ENCODE data around the gene RNF128. TPM values are rescaled to one million over a fixed set of nuclear protein-coding genes. Genes with fewer than 3 reads are reported as not detected.

The RNF128 gene
- total RNA-seq, 1 donor from 2014 or later, result 14.9 TPM

- Mint-ChIP-seq H3K27me3 (ENCODE audit: low read depth, unreplicated experiment) (no peaks in the 10 kb centered on the region), H3K27ac (ENCODE audit: unreplicated experiment) (no peak overlapping the region), H3K4me3 (ENCODE audit: unreplicated experiment) (no peak overlapping the region), H3K9me3 (ENCODE audit: unreplicated experiment) (no peaks in the 10 kb centered on the region), H3K4me1 (ENCODE audit: low read depth, unreplicated experiment) (no peaks in the 10 kb centered on the region), H3K36me3 (ENCODE audit: low read depth, unreplicated experiment) (no peaks in the 10 kb centered on the region)
- no peaks in the 10 kb centered on the region for H4K20me1 ChIP-seq (ENCODE audit: insufficient read depth, low read length)
- DNase-seq (ENCODE audit: low read depth) (no peak), FAIRE-seq (no peak)
- H3K27ac ChIP-seq (ENCODE audit: low read depth, low read length), result no peak overlapping the region
- H3K27me3 ChIP-seq (ENCODE audit: insufficient read depth, low read length), result no peaks in the 10 kb centered on the region
- no peaks in the 10 kb centered on the region for H3K9me3 ChIP-seq (ENCODE audit: insufficient read depth, low read depth, low read length)
- H3K4me2 ChIP-seq (ENCODE audit: low read length), result no peak overlapping the region
- no peak for TF ChIP-seq EZH2 (IDR thresholded peaks at IDR 0.05; ENCODE audit: insufficient read depth, low read length)
- no peak for TF ChIP-seq CTCF (IDR thresholded peaks at IDR 0.05; ENCODE audit: insufficient read depth, low read depth, low read length)
- no peak overlapping the region for H2AFZ ChIP-seq (ENCODE audit: low read depth, low read length)
- H3K4me1 ChIP-seq (ENCODE audit: insufficient read depth, low read length), result no peaks in the 10 kb centered on the region
- no peaks in the 10 kb centered on the region for H3K79me2 ChIP-seq (ENCODE audit: insufficient read depth, low read length)
- H3K36me3 ChIP-seq (ENCODE audit: insufficient read depth, low read length), result no peaks in the 10 kb centered on the region
- no peak overlapping the region for H3K4me3 ChIP-seq (ENCODE audit: insufficient read depth, low read depth, low read length)
- no peak overlapping the region for H3K9ac ChIP-seq (ENCODE audit: low read length)
Observed at GRCh38 chrX:106774981-106775380, 48.5 kb downstream of the RNF128 start.

GRCh38 chrX:106780264-106780663 lies 53.8 kb downstream of the RNF128 start:
- no peaks in the 10 kb centered on the region for H3K9me3 Mint-ChIP-seq (ENCODE audit: unreplicated experiment)
- Histone ChIP-seq H3K36me3 (ENCODE audit: insufficient read depth, low read length) (no peaks in the 10 kb centered on the region), H4K20me1 (ENCODE audit: insufficient read depth, low read length) (no peaks in the 10 kb centered on the region), H2AFZ (ENCODE audit: low read depth, low read length) (no peak overlapping the region), H3K4me2 (ENCODE audit: low read length) (no peak overlapping the region), H3K79me2 (ENCODE audit: insufficient read depth, low read length) (no peaks in the 10 kb centered on the region), H3K27me3 (ENCODE audit: insufficient read depth, low read length) (no peaks in the 10 kb centered on the region), H3K9me3 (ENCODE audit: insufficient read depth, low read depth, low read length) (no peaks in the 10 kb centered on the region), H3K4me1 (ENCODE audit: insufficient read depth, low read length) (no peaks in the 10 kb centered on the region), H3K27ac (ENCODE audit: low read depth, low read length) (no peak overlapping the region), H3K9ac (ENCODE audit: low read length) (no peak overlapping the region), H3K4me3 (ENCODE audit: insufficient read depth, low read depth, low read length) (no peak overlapping the region)
- FAIRE-seq, result peak; percentile 58
- no peak overlapping the region for H3K4me3 Mint-ChIP-seq (ENCODE audit: unreplicated experiment)
- TF ChIP-seq EZH2 (IDR thresholded peaks at IDR 0.05; ENCODE audit: insufficient read depth, low read length), result no peak
- no peak for TF ChIP-seq CTCF (IDR thresholded peaks at IDR 0.05; ENCODE audit: insufficient read depth, low read depth, low read length)
- H3K4me1 Mint-ChIP-seq (ENCODE audit: low read depth, unreplicated experiment), result no peaks in the 10 kb centered on the region
- no peaks in the 10 kb centered on the region for H3K27me3 Mint-ChIP-seq (ENCODE audit: low read depth, unreplicated experiment)
- H3K27ac Mint-ChIP-seq (ENCODE audit: unreplicated experiment), result no peak overlapping the region
- H3K36me3 Mint-ChIP-seq (ENCODE audit: low read depth, unreplicated experiment), result no peaks in the 10 kb centered on the region
- peak; percentile 27 for DNase-seq (ENCODE audit: low read depth)

GRCh38 chrX:106780664-106781377 lies 54.3 kb downstream of the RNF128 start:
- no peaks in the 10 kb centered on the region for H3K4me1 Mint-ChIP-seq (ENCODE audit: low read depth, unreplicated experiment)
- Histone ChIP-seq H2AFZ (ENCODE audit: low read depth, low read length) (no peak overlapping the region), H4K20me1 (ENCODE audit: insufficient read depth, low read length) (no peaks in the 10 kb centered on the region), H3K9ac (ENCODE audit: low read length) (no peak overlapping the region), H3K27me3 (ENCODE audit: insufficient read depth, low read length) (no peaks in the 10 kb centered on the region), H3K36me3 (ENCODE audit: insufficient read depth, low read length) (no peaks in the 10 kb centered on the region), H3K27ac (ENCODE audit: low read depth, low read length) (no peak overlapping the region), H3K79me2 (ENCODE audit: insufficient read depth, low read length) (no peaks in the 10 kb centered on the region), H3K4me1 (ENCODE audit: insufficient read depth, low read length) (no peaks in the 10 kb centered on the region), H3K4me2 (ENCODE audit: low read length) (no peak overlapping the region), H3K9me3 (ENCODE audit: insufficient read depth, low read depth, low read length) (no peaks in the 10 kb centered on the region), H3K4me3 (ENCODE audit: insufficient read depth, low read depth, low read length) (no peak overlapping the region)
- FAIRE-seq, result no peak
- no peaks in the 10 kb centered on the region for H3K27me3 Mint-ChIP-seq (ENCODE audit: low read depth, unreplicated experiment)
- H3K36me3 Mint-ChIP-seq (ENCODE audit: low read depth, unreplicated experiment), result no peaks in the 10 kb centered on the region
- no peak for TF ChIP-seq EZH2 (IDR thresholded peaks at IDR 0.05; ENCODE audit: insufficient read depth, low read length)
- TF ChIP-seq CTCF (IDR thresholded peaks at IDR 0.05; ENCODE audit: insufficient read depth, low read depth, low read length), result no peak
- H3K4me3 Mint-ChIP-seq (ENCODE audit: unreplicated experiment), result no peak overlapping the region
- DNase-seq (ENCODE audit: low read depth), result no peak
- H3K27ac Mint-ChIP-seq (ENCODE audit: unreplicated experiment), result no peak overlapping the region
- no peaks in the 10 kb centered on the region for H3K9me3 Mint-ChIP-seq (ENCODE audit: unreplicated experiment)

Measured in astrocyte (in vitro differentiated cells and primary cell).